ENCODE data around the gene HOXB2.

DNA sequence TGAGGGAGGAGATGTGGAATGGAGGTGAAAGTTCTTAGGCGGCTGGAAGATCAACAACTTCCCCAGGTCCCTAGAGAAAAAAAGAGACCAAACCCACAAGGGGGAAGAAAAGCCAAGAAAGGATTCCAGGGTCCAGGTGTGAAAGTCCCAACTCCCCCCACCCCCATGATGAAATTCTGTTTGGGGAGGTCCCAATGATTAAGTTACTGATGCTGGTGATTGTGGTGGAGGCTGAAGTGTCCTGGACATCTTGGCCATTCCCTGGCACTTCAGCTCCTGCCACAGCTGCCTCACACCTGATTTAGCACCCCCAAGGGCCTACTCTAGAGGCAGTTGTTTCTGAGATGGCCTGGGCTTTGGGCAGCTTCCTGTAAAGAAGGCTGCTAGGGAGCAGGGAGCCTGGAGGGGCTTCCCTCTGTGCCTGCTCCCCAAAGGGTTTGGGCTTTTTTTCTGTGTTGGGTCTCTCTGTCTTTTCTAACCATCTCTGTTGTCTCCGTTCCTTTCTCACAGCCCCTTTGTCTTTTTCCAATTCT lies 20.2 kb upstream of the HOXB2 start:
- TF ChIP-seq POLR2A (IDR thresholded peaks at IDR 0.05) (no peak), CTCF (IDR thresholded peaks at IDR 0.05) (no peak)
